CD14-positive monocyte (primary cell): ENCODE results near the gene OTULIN. TPM values are rescaled to one million over a fixed set of nuclear protein-coding genes. Genes with fewer than 3 reads are reported as not detected.

Source experiments
- DNase-seq, 3 donors: peaks; one replicate each; pipeline ENCODE4 v3.0.0-alpha.2; 2011 to 2022
- H2AFZ ChIP-seq: 2 replicates; pipeline ENCODE4 v1.6.0; 2012; ENCODE audit warnings: mild to moderate bottlenecking, low read depth, low read length, inconsistent platforms; ENCODE audit not compliant: insufficient read depth, poor library complexity, severe bottlenecking
- H3K27ac ChIP-seq, 2 donors: 1 replicate in 1 of 2; 2 replicates in 1 of 2; pipeline ENCODE4 v1.5.1; 2012 to 2013; ENCODE audit warnings: low read length in 2 of 2, control low read depth in 1 of 2, inconsistent platforms in 1 of 2, low read depth in 1 of 2, mild to moderate bottlenecking in 1 of 2
- H3K27me3 ChIP-seq, 2 donors: one replicate each; pipeline versions ENCODE4 v1.6.0 to v1.6.1; 2011 to 2013; ENCODE audit warnings: low read length in 2 of 2; ENCODE audit not compliant: control insufficient read depth in 2 of 2, insufficient read depth in 2 of 2
- H3K36me3 ChIP-seq, 2 donors: replicated peaks in 1 of 2; 1 replicate in 1 of 2; 2 replicates in 1 of 2; pipeline versions ENCODE4 v1.5.1 to v1.6.1; 2012 to 2013; ENCODE audit warnings: low read length in 2 of 2, control low read depth in 1 of 2, inconsistent platforms in 1 of 2, mild to moderate bottlenecking in 1 of 2; ENCODE audit not compliant: insufficient read depth in 2 of 2, control insufficient read depth in 1 of 2
- H3K4me1 ChIP-seq, 2 donors: 1 replicate in 1 of 2; 2 replicates in 1 of 2; pipeline versions ENCODE4 v1.5.1 to v1.6.1; 2012 to 2013; ENCODE audit warnings: low read length in 2 of 2, control low read depth in 1 of 2, inconsistent platforms in 1 of 2, mild to moderate bottlenecking in 1 of 2, moderate library complexity in 1 of 2; ENCODE audit not compliant: insufficient read depth in 2 of 2, control insufficient read depth in 1 of 2
- H3K4me2 ChIP-seq: replicated peaks from 2 replicates; pipeline ENCODE3; 2012; ENCODE audit warnings: low read length, moderate library complexity, mild to moderate bottlenecking; ENCODE audit not compliant: poor library complexity, severe bottlenecking; ENCODE audit errors: extremely low read depth
- H3K4me3 ChIP-seq, 3 experiments: fragments of 200-600 bp in 1 of 3; sonication (generic) in 1 of 3; replicated peaks in 1 of 3; 1 replicate in 2 of 3; 2 replicates in 1 of 3; pipeline ENCODE4 v1.5.1; 2011 to 2013; ENCODE audit warnings: low read length in 3 of 3, mild to moderate bottlenecking in 3 of 3, control low read depth in 2 of 3, low read depth in 2 of 3, inconsistent platforms in 1 of 3, moderate library complexity in 1 of 3
- H3K79me2 ChIP-seq: 2 replicates; pipeline ENCODE4 v1.6.0; 2012; ENCODE audit warnings: mild to moderate bottlenecking, control low read depth, inconsistent platforms, low read length, moderate library complexity; ENCODE audit not compliant: insufficient read depth
- H3K9ac ChIP-seq: 2 replicates; pipeline ENCODE4 v1.6.0; 2017; ENCODE audit warnings: low read length, mild to moderate bottlenecking; ENCODE audit not compliant: insufficient read depth, poor library complexity, severe bottlenecking
- H3K9me3 ChIP-seq, 2 donors: replicated peaks in 1 of 2; 1 replicate in 1 of 2; 2 replicates in 1 of 2; pipeline versions ENCODE4 v1.5.1 to v1.6.1; 2012 to 2013; ENCODE audit warnings: low read length in 2 of 2, control low read depth in 1 of 2; ENCODE audit not compliant: control insufficient read depth in 1 of 2, insufficient read depth in 1 of 2
- H4K20me1 ChIP-seq: 2 replicates; pipeline ENCODE4 v1.6.0; 2012; ENCODE audit warnings: mild to moderate bottlenecking, low read length, control low read depth, moderate library complexity; ENCODE audit not compliant: insufficient read depth
- H3K27ac Mint-ChIP-seq, 7 donors: one replicate each; pipeline ENCODE4 v1.8.0; 2020; ENCODE audit warnings: mild to moderate bottlenecking in 7 of 7, mixed read lengths in 7 of 7, moderate library complexity in 6 of 7, inconsistent platforms in 2 of 7
- H3K27me3 Mint-ChIP-seq, 3 donors: one replicate each; pipeline ENCODE4 v1.8.0; 2021 to 2022; ENCODE audit warnings: low read depth in 3 of 3, mild to moderate bottlenecking in 3 of 3, mixed read lengths in 3 of 3, moderate library complexity in 3 of 3, inconsistent platforms in 1 of 3
- H3K36me3 Mint-ChIP-seq, 2 donors: one replicate each; pipeline ENCODE4 v1.8.0; 2020; ENCODE audit warnings: mixed read lengths in 2 of 2, inconsistent platforms in 1 of 2, mild to moderate bottlenecking in 1 of 2
- H3K4me1 Mint-ChIP-seq: one replicate; pipeline ENCODE4 v1.8.0; 2020; ENCODE audit warnings: mild to moderate bottlenecking, mixed read lengths
- H3K4me3 Mint-ChIP-seq, 2 donors: one replicate each; pipeline ENCODE4 v1.8.0; 2020; ENCODE audit warnings: mild to moderate bottlenecking in 2 of 2, mixed read lengths in 2 of 2, moderate library complexity in 1 of 2
- H3K9me3 Mint-ChIP-seq, 7 donors: one replicate each; pipeline ENCODE4 v1.8.0; 2020 to 2022; ENCODE audit warnings: mixed read lengths in 7 of 7, mild to moderate bottlenecking in 6 of 7, moderate library complexity in 6 of 7, inconsistent platforms in 2 of 7
- whole genome bisulfite sequencing: methylation state at CpG from one replicate; pipeline ENCODE4 v1.1.5; 2013; ENCODE audit warnings: missing lambda C conversion rate; ENCODE audit not compliant: insufficient coverage; 5-methylcytosine and 5-hydroxymethylcytosine counted together
- intact Hi-C, 2 donors: fragments of 100-400 bp; cut with micrococcal nuclease; formaldehyde crosslinking; loops; one replicate each; pipeline versions ENCODE4 v1.15.0 to v1.15.1; 2023
- polyA plus RNA-seq, 3 donors: library from polyadenylated mRNA; depleted of rRNA in 1 of 3; unstranded in 2 of 3; stranded (reverse) in 1 of 3; fragments of 300-500 nt in 2 of 3; fragments of >200 nt in 1 of 3; fragmentation: Illumina TruSeq in 2 of 3; gene quantifications; 1 replicate in 2 of 3; 2 replicates in 1 of 3; pipeline ENCODE4 v1.2.3, GENCODE V29; 2012 to 2021
- TF ChIP-seq, protein P1 (sequence below): fragments of 200-600 bp; IDR thresholded peaks from one replicate; pipeline ENCODE4 v1.8.0; 2022; ENCODE audit warnings: antibody characterized with exemption, mild to moderate bottlenecking

Gene OTULIN
- polyA plus RNA-seq, 3 donors = 13.7 to 14.2 (median 14.0) TPM

DNA sequence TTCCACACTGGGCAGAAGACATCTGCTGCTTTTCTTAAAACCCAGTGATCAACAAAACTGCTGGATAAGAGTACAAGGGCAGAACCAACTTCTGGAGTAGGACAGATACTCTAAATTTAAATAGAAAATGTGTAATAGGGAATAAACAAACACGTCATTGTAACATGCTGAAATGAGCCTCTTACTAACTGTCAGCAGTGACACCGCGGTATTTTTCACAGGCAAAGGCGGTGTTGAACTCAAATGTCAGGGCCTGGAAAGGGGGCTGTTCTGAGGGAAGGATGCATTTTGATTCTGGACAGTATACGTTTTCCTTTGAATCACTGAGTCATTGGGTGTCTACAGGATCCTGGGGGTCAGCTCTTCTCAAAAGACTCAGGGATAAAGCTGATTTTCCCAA is 73.5 kb downstream of the OTULIN start:
- peaks cover 4 to 11% of the 10 kb centered on the region in 2 donors for H3K36me3 Mint-ChIP-seq
- peak overlapping the region in 1 of 7 donors; percentile 1 for H3K27ac Mint-ChIP-seq

DNA sequence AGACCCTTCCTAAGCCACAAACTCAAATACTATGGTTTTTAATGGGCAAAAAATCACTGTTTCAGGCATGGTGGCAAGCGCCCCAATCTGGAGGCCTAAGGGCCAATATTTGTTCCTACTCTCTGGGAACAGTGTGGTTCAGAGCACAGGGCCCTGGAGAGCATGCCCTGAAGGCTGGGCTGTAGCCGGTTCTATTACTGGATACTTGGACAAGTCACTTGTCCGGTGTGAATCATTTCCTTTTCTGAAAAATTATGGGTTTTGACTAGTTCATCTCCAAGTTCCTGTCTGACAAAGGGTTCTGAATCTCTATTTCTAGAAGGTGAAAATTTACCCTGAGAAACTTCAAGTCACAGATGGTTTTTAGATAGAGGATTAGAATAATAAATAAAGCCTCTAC is 75.0 kb downstream of the OTULIN start:
- DNase-seq = peak; percentile 34 to 69 (median 52)
- Histone ChIP-seq H3K79me2 (no peaks in the 10 kb centered on the region), H3K9ac (no peak overlapping the region), H3K27me3 (no peaks in the 10 kb centered on the region), H3K4me3 (no peak overlapping the region), H3K4me1 (peaks cover 6 to 13% of the 10 kb centered on the region in 2 donors), H2AFZ (no peak overlapping the region), H3K27ac (no peak overlapping the region), H3K4me2 (no peak overlapping the region), H3K36me3 (no peaks in the 10 kb centered on the region), H4K20me1 (no peaks in the 10 kb centered on the region), H3K9me3 (no peaks in the 10 kb centered on the region)
- H3K4me3 Mint-ChIP-seq = no peak overlapping the region
- 57% methylated on average over 3 of the region's 3 CpGs for WGBS
- H3K27ac Mint-ChIP-seq = peak overlapping the region in 1 of 7 donors; percentile 21
- H3K27me3 Mint-ChIP-seq = peaks cover 0 to 2% (median 0%) of the 10 kb centered on the region in 3 donors
- H3K36me3 Mint-ChIP-seq = peaks cover 2 to 6% of the 10 kb centered on the region in 2 donors
- TF ChIP-seq, protein P1, sequence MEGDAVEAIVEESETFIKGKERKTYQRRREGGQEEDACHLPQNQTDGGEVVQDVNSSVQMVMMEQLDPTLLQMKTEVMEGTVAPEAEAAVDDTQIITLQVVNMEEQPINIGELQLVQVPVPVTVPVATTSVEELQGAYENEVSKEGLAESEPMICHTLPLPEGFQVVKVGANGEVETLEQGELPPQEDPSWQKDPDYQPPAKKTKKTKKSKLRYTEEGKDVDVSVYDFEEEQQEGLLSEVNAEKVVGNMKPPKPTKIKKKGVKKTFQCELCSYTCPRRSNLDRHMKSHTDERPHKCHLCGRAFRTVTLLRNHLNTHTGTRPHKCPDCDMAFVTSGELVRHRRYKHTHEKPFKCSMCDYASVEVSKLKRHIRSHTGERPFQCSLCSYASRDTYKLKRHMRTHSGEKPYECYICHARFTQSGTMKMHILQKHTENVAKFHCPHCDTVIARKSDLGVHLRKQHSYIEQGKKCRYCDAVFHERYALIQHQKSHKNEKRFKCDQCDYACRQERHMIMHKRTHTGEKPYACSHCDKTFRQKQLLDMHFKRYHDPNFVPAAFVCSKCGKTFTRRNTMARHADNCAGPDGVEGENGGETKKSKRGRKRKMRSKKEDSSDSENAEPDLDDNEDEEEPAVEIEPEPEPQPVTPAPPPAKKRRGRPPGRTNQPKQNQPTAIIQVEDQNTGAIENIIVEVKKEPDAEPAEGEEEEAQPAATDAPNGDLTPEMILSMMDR = no peak
- intact Hi-C loops = no loop called here
- H3K4me1 Mint-ChIP-seq = peaks cover 28% of the 10 kb centered on the region
- H3K9me3 Mint-ChIP-seq = peaks cover 0 to 3% (median 0%) of the 10 kb centered on the region in 7 donors

More for the DNA sequence above, 73.5 kb downstream of the OTULIN start:
- Histone ChIP-seq H3K9me3 (no peaks in the 10 kb centered on the region), H3K4me3 (no peak overlapping the region), H4K20me1 (no peaks in the 10 kb centered on the region), H3K79me2 (no peaks in the 10 kb centered on the region), H3K9ac (no peak overlapping the region), H3K27me3 (no peaks in the 10 kb centered on the region), H3K36me3 (no peaks in the 10 kb centered on the region), H3K4me2 (no peak overlapping the region), H3K4me1 (peaks cover 6 to 13% of the 10 kb centered on the region in 2 donors), H3K27ac (no peak overlapping the region), H2AFZ (no peak overlapping the region)
- H3K4me1 Mint-ChIP-seq = peaks cover 28% of the 10 kb centered on the region
- no peak for DNase-seq
- H3K9me3 Mint-ChIP-seq = peaks cover 0 to 3% (median 0%) of the 10 kb centered on the region in 7 donors
- 98% methylated on average over 5 of the region's 5 CpGs for WGBS
- intact Hi-C loops = no loop called here
- no peak overlapping the region for H3K4me3 Mint-ChIP-seq
- H3K27me3 Mint-ChIP-seq = peaks cover 0 to 2% (median 0%) of the 10 kb centered on the region in 3 donors
- TF ChIP-seq, protein P1 = no peak
